Measurements from ENCODE around the gene DLK1. TPM values are rescaled to one million over a fixed set of nuclear protein-coding genes. Genes with fewer than 3 reads are reported as not detected.
A peak's percentile ranks its signal among the peaks of the same experiment; 100 is the strongest.

Gene DLK1
- total and polyA plus RNA-seq, 2 of the 13 experiments (the other 11 are each of a cell fraction or from before 2014, with no cell fraction given) = 95.5 to 312 TPM

- no peak for TF ChIP-seq NFYC (CRISPR knock-in tag; IDR thresholded peaks at IDR 0.05)
- peak; percentile 20; the same call in 1 of the 2 replicates for TF ChIP-seq CEBPG (CRISPR knock-in tag; IDR thresholded peaks at IDR 0.05)
- TF ChIP-seq FOXP4 (CRISPR knock-in tag; IDR thresholded peaks at IDR 0.05) = peak; percentile 28; the same call in 1 of the 2 replicates
- TF ChIP-seq PLSCR1 (CRISPR knock-in tag; IDR thresholded peaks at IDR 0.05; ENCODE audit: borderline replicate concordance) = no peak
- TF ChIP-seq ZNF331 (CRISPR knock-in tag; IDR thresholded peaks at IDR 0.05) = 0 out of 2 replicates have a peak, but pooled peaks have one; percentile 18
- peak; percentile 32; the same call in 1 of the 2 replicates for TF ChIP-seq GATAD2A (CRISPR knock-in tag; IDR thresholded peaks at IDR 0.05)
- TF ChIP-seq ZNF687 (CRISPR knock-in tag; IDR thresholded peaks at IDR 0.05) = peak; percentile 23; the same call in 1 of the 2 replicates
- peak; percentile 73; the same call in 1 of the 2 replicates for TF ChIP-seq ZMYM3 (CRISPR knock-in tag; IDR thresholded peaks at IDR 0.05)
- TF ChIP-seq POLR2A (IDR thresholded peaks at IDR 0.05; ENCODE audit: insufficient read depth in 1 of 2, low read depth in 2 of 2, low read length in 2 of 2) = no peak
Observed at GRCh38 chr14:100684961-100685360, 41.7 kb upstream of the DLK1 start (continued).
